SK-N-SH (cell line): Measurements from ENCODE around the gene CEP44. TPM values are rescaled to one million over a fixed set of nuclear protein-coding genes. Genes with fewer than 3 reads are reported as not detected.
"Not testable (repeated sequence)": the region's sequence is repeated elsewhere in the genome, so short reads cannot be mapped to it uniquely, and the experiment has no call there.

Experiments
- CTCF ChIA-PET: fragments of 300-600, 350-600 bp; formaldehyde crosslinking; extraction: SDS; loops from one replicate; lab custom pipeline; 2021; lab: Yijun Ruan, JAX
- POLR2A ChIA-PET: fragments of 350-600 bp; sonication (Branson Sonifier 250); formaldehyde crosslinking; extraction: SDS; loops from one replicate; lab custom pipeline; 2020; ENCODE audit warnings: antibody characterized with exemption, inconsistent platforms; lab: Yijun Ruan, JAX
- DNase-seq: peaks from one replicate; pipeline ENCODE4 v3.0.0; 2012
- H2AFZ ChIP-seq: fragments of 200-600 bp; sonication (generic); 2 replicates; pipeline ENCODE4 v1.8.1; 2016; ENCODE audit warnings: antibody characterized with exemption, mild to moderate bottlenecking, low read depth
- H3F3A ChIP-seq: fragments of 200-600 bp; sonication (generic); replicated peaks from 2 replicates; pipeline ENCODE3; 2016; ENCODE audit warnings: antibody characterized with exemption, mild to moderate bottlenecking; ENCODE audit not compliant: insufficient read depth
- H3K27ac ChIP-seq, 2 experiments: fragments of 200-500 bp in 1 of 2; fragments of 200-600 bp in 1 of 2; sonication (Bioruptor generic) in 1 of 2; sonication (generic), shearing (Covaris generic) in 1 of 2; 2 replicates each; pipeline versions ENCODE4 v1.5.1 to v1.6.1; 2014 to 2016; ENCODE audit warnings: low read depth in 2 of 2, inconsistent platforms in 1 of 2, low read length in 1 of 2, mild to moderate bottlenecking in 1 of 2, mixed read lengths in 1 of 2
- H3K27me3 ChIP-seq: fragments of 200-600 bp; sonication (generic), shearing (Covaris generic); 2 replicates; pipeline ENCODE4 v1.6.1; 2016; ENCODE audit warnings: mixed run types; ENCODE audit not compliant: insufficient read depth
- H3K36me3 ChIP-seq, 2 experiments: fragments of 200-500 bp in 1 of 2; fragments of 200-600 bp in 1 of 2; sonication (Bioruptor generic) in 1 of 2; sonication (generic) in 1 of 2; replicated peaks in 1 of 2; 2 replicates each; pipeline versions ENCODE3 to v1.5.1; 2014 to 2016; ENCODE audit warnings: low read length in 1 of 2, mild to moderate bottlenecking in 1 of 2; ENCODE audit not compliant: insufficient read depth in 2 of 2, control insufficient read depth in 1 of 2
- H3K4me1 ChIP-seq, 2 experiments: fragments of 200-500 bp in 1 of 2; fragments of 200-600 bp in 1 of 2; sonication (Bioruptor generic) in 1 of 2; sonication (generic), shearing (Covaris generic) in 1 of 2; 2 replicates each; pipeline versions ENCODE4 v1.5.1 to v1.6.1; 2014 to 2016; ENCODE audit warnings: low read depth in 1 of 2, low read length in 1 of 2, mixed run types in 1 of 2; ENCODE audit not compliant: insufficient read depth in 2 of 2, control insufficient read depth in 1 of 2
- H3K4me2 ChIP-seq: fragments of 200-600 bp; sonication (generic), shearing (Covaris generic); 2 replicates; pipeline ENCODE4 v1.6.1; 2017; ENCODE audit warnings: mixed run types
- H3K4me3 ChIP-seq, 2 experiments: fragments of 200-500 bp in 1 of 2; fragments of 200-600 bp in 1 of 2; sonication (Bioruptor generic) in 1 of 2; sonication (generic), shearing (Covaris generic) in 1 of 2; 2 replicates each; pipeline versions ENCODE4 v1.5.1 to v1.8.1; 2014 to 2016; ENCODE audit warnings: low read depth in 2 of 2, inconsistent platforms in 1 of 2, low read length in 1 of 2, mild to moderate bottlenecking in 1 of 2, mixed read lengths in 1 of 2, moderate library complexity in 1 of 2
- H3K79me2 ChIP-seq: fragments of 200-600 bp; sonication (generic); 2 replicates; pipeline ENCODE4 v1.8.1; 2017; ENCODE audit warnings: mild to moderate bottlenecking; ENCODE audit not compliant: insufficient read depth
- H3K9ac ChIP-seq: fragments of 200-600 bp; sonication (generic); 2 replicates; pipeline ENCODE4 v1.6.1; 2017; ENCODE audit warnings: mixed run types
- H3K9me2 ChIP-seq: fragments of 200-600 bp; sonication (generic); 2 replicates; pipeline ENCODE4 v1.6.1; 2017; ENCODE audit warnings: mixed run types
- H3K9me3 ChIP-seq: fragments of 200-600 bp; sonication (generic); 2 replicates; pipeline ENCODE4 v1.6.1; 2017; ENCODE audit warnings: mixed run types, mild to moderate bottlenecking, moderate library complexity
- H4K20me1 ChIP-seq: fragments of 200-600 bp; sonication (generic); 2 replicates; pipeline ENCODE4 v1.6.1; 2017; ENCODE audit warnings: mild to moderate bottlenecking, mixed run types; ENCODE audit not compliant: insufficient read depth
- EP300 ChIP-seq, 2 experiments: IDR thresholded peaks; 2 replicates each; pipeline versions ENCODE4 v1.4.0 to v1.6.1; 2012; ENCODE audit warnings: borderline replicate concordance in 1 of 2, low read depth in 1 of 2, low read length in 1 of 2
- FOXM1 ChIP-seq: IDR thresholded peaks from 2 replicates; pipeline ENCODE4 v1.4.0; 2012; ENCODE audit warnings: low read depth, mild to moderate bottlenecking
- GATA2 ChIP-seq: sonication (generic); formaldehyde crosslinking; IDR thresholded peaks from 2 replicates; pipeline ENCODE4 v1.5.0; 2020; ENCODE audit warnings: mild to moderate bottlenecking, missing genetic modification reagents
- IRF3 ChIP-seq: fragments of 150-350 bp; IDR thresholded peaks from 2 replicates; pipeline ENCODE4 v1.6.1; 2016; ENCODE audit warnings: mild to moderate bottlenecking, low read depth, low read length
- JUND ChIP-seq: IDR thresholded peaks from 2 replicates; pipeline ENCODE4 v1.4.0; 2012
- MAX ChIP-seq: IDR thresholded peaks from 2 replicates; pipeline ENCODE4 v1.4.0; 2012; ENCODE audit warnings: low read depth
- MXI1 ChIP-seq: IDR thresholded peaks from 2 replicates; pipeline ENCODE4 v1.6.1; 2012; ENCODE audit warnings: mild to moderate bottlenecking, low read depth, low read length, improper control_type of control experiment
- NFIC ChIP-seq: IDR thresholded peaks from 2 replicates; pipeline ENCODE4 v1.4.0; 2012; ENCODE audit warnings: borderline replicate concordance
- RAD21 ChIP-seq: IDR thresholded peaks from 2 replicates; pipeline ENCODE4 v1.6.1; 2012; ENCODE audit warnings: mild to moderate bottlenecking, low read length
- RCOR1 ChIP-seq: fragments of 150-350 bp; IDR thresholded peaks from 2 replicates; pipeline ENCODE4 v1.6.1; 2017; ENCODE audit warnings: antibody characterized with exemption, low read length
- RFX5 ChIP-seq: IDR thresholded peaks from 2 replicates; pipeline ENCODE4 v1.6.1; 2012; ENCODE audit warnings: mild to moderate bottlenecking, improper control_type of control experiment, low read length
- RXRA ChIP-seq: IDR thresholded peaks from 2 replicates; pipeline ENCODE4 v1.4.0; 2012; ENCODE audit warnings: low read depth, mild to moderate bottlenecking, borderline replicate concordance
- SIN3A ChIP-seq: IDR thresholded peaks from 2 replicates; pipeline ENCODE4 v1.6.1; 2012; ENCODE audit warnings: low read depth, mild to moderate bottlenecking, low read length, moderate library complexity, borderline replicate concordance
- SMC3 ChIP-seq: IDR thresholded peaks from 2 replicates; pipeline ENCODE4 v1.6.1; 2012; ENCODE audit warnings: low read depth, low read length, improper control_type of control experiment
- TAF1 ChIP-seq: IDR thresholded peaks from 2 replicates; pipeline ENCODE4 v1.6.1; 2012; ENCODE audit warnings: low read depth, mild to moderate bottlenecking, low read length, moderate library complexity, borderline replicate concordance
- USF2 ChIP-seq: fragments of 150-350 bp; IDR thresholded peaks from 2 replicates; pipeline ENCODE4 v1.6.1; 2017; ENCODE audit warnings: antibody characterized with exemption, low read length, low read depth, borderline replicate concordance
- YY1 ChIP-seq: IDR thresholded peaks from 2 replicates; pipeline ENCODE4 v1.4.0; 2012; ENCODE audit warnings: low read depth, mild to moderate bottlenecking
- ZBTB33 ChIP-seq: IDR thresholded peaks from 2 replicates; pipeline ENCODE4 v1.4.0; 2012; ENCODE audit warnings: low read depth, borderline replicate concordance
- WGBS: methylation state at CpG from one replicate; pipeline ENCODE4 v1.1.6; 2017; ENCODE audit warnings: low lambda C conversion rate; 5-methylcytosine and 5-hydroxymethylcytosine counted together
- polyA plus RNA-seq, 3 experiments: library from polyadenylated mRNA; depleted of rRNA; stranded (reverse); fragments of >200 nt; gene quantifications; 2 replicates each; pipeline ENCODE4 v1.2.3, GENCODE V29; 2012

Gene CEP44
- polyA plus RNA-seq, 1 of the 3 experiments (the other 2 are of a cell fraction): 3.8 TPM

GRCh38 chr4:174260099-174260498, 23.6 kb upstream of the CEP44 start (continued):
- no peak for TF ChIP-seq TAF1
- no peak for TF ChIP-seq RFX5
- TF ChIP-seq USF2: no peak
- no peak for TF ChIP-seq NFIC
- no peak for TF ChIP-seq JUND
- TF ChIP-seq MAX: no peak
- no peak for TF ChIP-seq SIN3A
- TF ChIP-seq FOXM1: no peak
- TF ChIP-seq GATA2 (CRISPR knock-in tag): peak; percentile 95
- TF ChIP-seq RCOR1: peak; percentile 70; the same call in 1 of the 2 replicates
- no peak for TF ChIP-seq YY1
- TF ChIP-seq IRF3: no peak
- no peak for TF ChIP-seq RAD21
- peak; percentile 57; the same call in 1 of the 2 replicates for TF ChIP-seq MXI1
- TF ChIP-seq ZBTB33: no peak
- no peak for TF ChIP-seq SMC3
- no peak for TF ChIP-seq RXRA
- peak in 1 of 2 experiments; percentile 94; a peak in 3 of 4 replicates for TF ChIP-seq EP300 (IDR thresholded peaks at IDR 0.05; ENCODE audit: borderline replicate concordance in 1 of 2, low read depth in 1 of 2, low read length in 1 of 2)

GRCh38 chr4:174261432-174261831, 22.3 kb upstream of the CEP44 start:
- CTCF ChIA-PET: interaction anchor here (2.3 to 2.5 kb wide), 2 partner anchors 60 to 271 kb away, joined by 10 to 13 read pairs; no protein-coding TSS in a partner anchor
- H3K4me2 ChIP-seq: peak overlapping the region; percentile 30
- H3K36me3 ChIP-seq: peaks cover 5 to 21% of the 10 kb centered on the region in 2 experiments
- POLR2A ChIA-PET: interaction anchor here (1.5 to 2.5 kb wide), 3 partner anchors 126 to 755 kb away, joined by 3 to 10 read pairs (median 10); partner anchors contain the start of gene HAND2
- not testable (repeated sequence) for H3K9me3 ChIP-seq, H3K9ac ChIP-seq, H2AFZ ChIP-seq, H3K27me3 ChIP-seq, H4K20me1 ChIP-seq, H3K9me2 ChIP-seq, DNase-seq
- 55% methylated on average over 1 of the region's 1 CpG for WGBS
- H3F3A ChIP-seq: peaks cover 12% of the 10 kb centered on the region
- H3K4me1 ChIP-seq: peaks cover 26 to 32% of the 10 kb centered on the region in 2 experiments
- H3K4me3 ChIP-seq: peak overlapping the region in 1 of 2 experiments; percentile 33; a peak in 2 of 4 replicates
- H3K79me2 ChIP-seq: peaks cover 23% of the 10 kb centered on the region; the same call in 1 of the 2 replicates
- H3K27ac ChIP-seq: peak overlapping the region in 1 of 2 experiments; percentile 98; a peak in 3 of 4 replicates
